HL-60 (cell line): ENCODE results near the gene CCT8.

Experiments used
- DNase-seq, 2 experiments: peaks; one replicate each; pipeline ENCODE4 v3.0.0-alpha.2; 2010 to 2020; ENCODE audit warnings: low read depth in 1 of 2, low spot score in 1 of 2
- H3K27ac ChIP-seq: fragments of 250-450 bp; sonication (Bioruptor Pico); replicated peaks from 2 replicates; pipeline ENCODE4 v1.5.1; 2020; ENCODE audit warnings: mild to moderate bottlenecking, moderate library complexity
- H3K27me3 ChIP-seq: fragments of 250-450 bp; sonication (Bioruptor Pico); 2 replicates; pipeline ENCODE4 v1.5.1; 2021; ENCODE audit warnings: mild to moderate bottlenecking, moderate library complexity; ENCODE audit not compliant: insufficient read depth, poor library complexity, severe bottlenecking
- H3K4me3 ChIP-seq: replicated peaks from 2 replicates; pipeline ENCODE4 v1.5.1; 2011; ENCODE audit warnings: mild to moderate bottlenecking, control low read depth, low read length; ENCODE audit not compliant: insufficient read depth
- GABPA ChIP-seq: IDR thresholded peaks from 2 replicates; pipeline ENCODE4 v1.6.1; 2012; ENCODE audit warnings: low read depth
- POLR2AphosphoS5 ChIP-seq: IDR thresholded peaks from 2 replicates; pipeline ENCODE4 v1.6.1; 2012; ENCODE audit warnings: low read depth
- SPI1 ChIP-seq: IDR thresholded peaks from 2 replicates; pipeline ENCODE4 v1.6.1; 2012; ENCODE audit warnings: low read depth, mild to moderate bottlenecking, borderline replicate concordance
- TF ChIP-seq, protein P1 (sequence below): IDR thresholded peaks from 2 replicates; pipeline ENCODE4 v1.6.1; 2012; ENCODE audit warnings: low read depth; ENCODE audit not compliant: insufficient replicate concordance
- TF ChIP-seq, protein P2 (sequence below): IDR thresholded peaks from one replicate; pipeline ENCODE4 v1.5.1; 2011; ENCODE audit warnings: low read length, control low read depth, inconsistent platforms; ENCODE audit not compliant: insufficient read depth

Gene CCT8

DNA sequence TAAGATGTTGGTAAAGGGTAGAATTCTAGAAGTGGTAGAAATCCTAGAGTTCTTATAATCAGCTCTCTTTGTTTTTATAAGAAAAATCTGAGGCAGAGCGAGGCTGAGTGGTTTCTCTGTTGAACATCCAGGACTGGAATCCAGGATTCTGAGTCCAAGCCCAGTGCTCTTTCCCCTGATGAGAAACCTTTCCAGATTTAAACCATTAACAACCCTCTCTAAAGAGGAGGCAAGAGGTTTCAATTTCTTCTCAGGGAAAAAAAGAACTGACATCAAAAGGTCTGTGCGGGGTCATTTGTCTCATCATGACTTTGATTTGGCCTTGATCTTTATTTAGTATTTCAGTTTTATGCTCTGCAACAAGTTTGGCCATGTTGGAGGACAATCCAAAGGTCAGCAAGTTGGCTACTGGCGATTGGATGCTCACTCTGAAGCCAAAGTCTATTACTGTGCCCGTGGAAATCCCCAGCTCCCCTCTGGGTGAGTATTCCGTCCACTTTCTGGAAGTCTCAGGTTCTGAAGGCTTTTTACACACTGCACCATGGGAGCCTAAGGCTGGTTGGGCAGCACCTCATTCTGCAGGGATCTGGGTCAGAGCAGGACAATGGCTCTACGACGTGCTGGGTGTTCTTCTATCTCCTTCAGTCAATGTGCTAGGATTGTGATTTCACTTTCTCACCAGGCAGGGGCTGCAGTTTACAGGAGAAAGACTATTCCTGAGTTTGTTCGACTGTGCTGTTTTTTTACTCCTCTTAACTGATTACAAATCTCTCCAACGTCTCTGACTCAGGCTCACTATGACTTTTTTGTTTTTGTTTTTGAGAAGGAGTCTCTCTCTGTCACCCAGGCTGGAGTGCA is 18.9 kb upstream of the CCT8 start:
- Histone ChIP-seq H3K4me3 (no peak overlapping the region), H3K27ac (no peak overlapping the region), H3K27me3 (no peaks in the 10 kb centered on the region)
- no peak for DNase-seq
- TF ChIP-seq, protein P1, sequence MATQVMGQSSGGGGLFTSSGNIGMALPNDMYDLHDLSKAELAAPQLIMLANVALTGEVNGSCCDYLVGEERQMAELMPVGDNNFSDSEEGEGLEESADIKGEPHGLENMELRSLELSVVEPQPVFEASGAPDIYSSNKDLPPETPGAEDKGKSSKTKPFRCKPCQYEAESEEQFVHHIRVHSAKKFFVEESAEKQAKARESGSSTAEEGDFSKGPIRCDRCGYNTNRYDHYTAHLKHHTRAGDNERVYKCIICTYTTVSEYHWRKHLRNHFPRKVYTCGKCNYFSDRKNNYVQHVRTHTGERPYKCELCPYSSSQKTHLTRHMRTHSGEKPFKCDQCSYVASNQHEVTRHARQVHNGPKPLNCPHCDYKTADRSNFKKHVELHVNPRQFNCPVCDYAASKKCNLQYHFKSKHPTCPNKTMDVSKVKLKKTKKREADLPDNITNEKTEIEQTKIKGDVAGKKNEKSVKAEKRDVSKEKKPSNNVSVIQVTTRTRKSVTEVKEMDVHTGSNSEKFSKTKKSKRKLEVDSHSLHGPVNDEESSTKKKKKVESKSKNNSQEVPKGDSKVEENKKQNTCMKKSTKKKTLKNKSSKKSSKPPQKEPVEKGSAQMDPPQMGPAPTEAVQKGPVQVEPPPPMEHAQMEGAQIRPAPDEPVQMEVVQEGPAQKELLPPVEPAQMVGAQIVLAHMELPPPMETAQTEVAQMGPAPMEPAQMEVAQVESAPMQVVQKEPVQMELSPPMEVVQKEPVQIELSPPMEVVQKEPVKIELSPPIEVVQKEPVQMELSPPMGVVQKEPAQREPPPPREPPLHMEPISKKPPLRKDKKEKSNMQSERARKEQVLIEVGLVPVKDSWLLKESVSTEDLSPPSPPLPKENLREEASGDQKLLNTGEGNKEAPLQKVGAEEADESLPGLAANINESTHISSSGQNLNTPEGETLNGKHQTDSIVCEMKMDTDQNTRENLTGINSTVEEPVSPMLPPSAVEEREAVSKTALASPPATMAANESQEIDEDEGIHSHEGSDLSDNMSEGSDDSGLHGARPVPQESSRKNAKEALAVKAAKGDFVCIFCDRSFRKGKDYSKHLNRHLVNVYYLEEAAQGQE: no peak
- no peak for TF ChIP-seq SPI1
- TF ChIP-seq, protein P2, sequence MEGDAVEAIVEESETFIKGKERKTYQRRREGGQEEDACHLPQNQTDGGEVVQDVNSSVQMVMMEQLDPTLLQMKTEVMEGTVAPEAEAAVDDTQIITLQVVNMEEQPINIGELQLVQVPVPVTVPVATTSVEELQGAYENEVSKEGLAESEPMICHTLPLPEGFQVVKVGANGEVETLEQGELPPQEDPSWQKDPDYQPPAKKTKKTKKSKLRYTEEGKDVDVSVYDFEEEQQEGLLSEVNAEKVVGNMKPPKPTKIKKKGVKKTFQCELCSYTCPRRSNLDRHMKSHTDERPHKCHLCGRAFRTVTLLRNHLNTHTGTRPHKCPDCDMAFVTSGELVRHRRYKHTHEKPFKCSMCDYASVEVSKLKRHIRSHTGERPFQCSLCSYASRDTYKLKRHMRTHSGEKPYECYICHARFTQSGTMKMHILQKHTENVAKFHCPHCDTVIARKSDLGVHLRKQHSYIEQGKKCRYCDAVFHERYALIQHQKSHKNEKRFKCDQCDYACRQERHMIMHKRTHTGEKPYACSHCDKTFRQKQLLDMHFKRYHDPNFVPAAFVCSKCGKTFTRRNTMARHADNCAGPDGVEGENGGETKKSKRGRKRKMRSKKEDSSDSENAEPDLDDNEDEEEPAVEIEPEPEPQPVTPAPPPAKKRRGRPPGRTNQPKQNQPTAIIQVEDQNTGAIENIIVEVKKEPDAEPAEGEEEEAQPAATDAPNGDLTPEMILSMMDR: no peak
- no peak for TF ChIP-seq POLR2AphosphoS5
- no peak for TF ChIP-seq GABPA

DNA sequence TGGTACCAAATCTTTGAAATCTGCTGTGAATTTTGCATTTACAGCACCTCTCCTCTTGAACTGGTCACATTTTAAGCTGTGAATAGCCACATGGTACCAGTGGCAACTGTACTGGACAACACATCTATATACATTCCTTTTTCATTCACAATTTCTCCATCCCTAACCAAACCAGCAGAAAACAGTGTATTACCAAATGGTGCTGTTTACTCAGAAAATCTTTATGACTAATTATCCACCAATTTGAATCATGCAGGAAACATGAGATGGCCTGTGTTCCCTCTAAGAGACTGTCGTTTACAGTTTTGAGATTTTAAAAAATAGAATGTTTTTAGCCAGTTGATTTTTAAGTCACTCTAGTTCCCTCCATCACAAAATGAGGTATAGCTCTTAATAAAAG is 17.6 kb upstream of the CCT8 start:
- Histone ChIP-seq H3K4me3 (no peak overlapping the region), H3K27me3 (no peaks in the 10 kb centered on the region), H3K27ac (no peak overlapping the region)
- DNase-seq: no peak
- TF ChIP-seq SPI1 (no peak), POLR2AphosphoS5 (no peak), GABPA (no peak)
- TF ChIP-seq, protein P1: no peak
- TF ChIP-seq, protein P2: no peak

DNA sequence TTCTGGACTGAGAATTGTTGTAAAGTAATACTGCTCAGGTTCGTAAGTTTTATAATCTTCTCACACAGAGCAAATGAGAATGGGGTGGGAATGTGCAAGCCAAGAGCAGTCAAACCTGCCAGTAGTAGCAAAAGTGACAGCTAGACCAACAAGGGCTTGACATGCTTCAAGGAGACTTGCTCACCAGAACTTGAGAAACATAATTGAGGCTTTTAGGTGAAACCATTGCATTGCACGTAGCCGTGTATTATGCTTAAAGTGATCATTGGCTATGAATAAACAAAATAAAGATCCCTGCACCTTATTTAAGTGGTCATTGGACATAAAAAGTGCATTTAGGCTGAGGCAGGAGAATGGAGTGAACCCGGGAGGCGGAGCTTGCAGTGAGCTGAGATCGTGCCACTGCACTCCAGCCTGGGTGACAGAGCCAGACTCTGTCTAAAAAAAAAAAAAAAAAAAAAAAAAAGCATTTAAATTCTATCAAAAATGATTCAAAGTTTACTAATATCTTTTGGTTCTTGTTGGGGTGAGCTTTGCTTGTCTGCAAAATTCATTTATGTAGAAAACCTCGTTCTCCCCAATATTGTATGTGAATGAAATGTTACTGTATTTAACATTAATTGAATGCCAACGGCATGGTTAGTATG is 11.8 kb upstream of the CCT8 start:
- DNase-seq: no peak
- Histone ChIP-seq H3K27me3 (no peaks in the 10 kb centered on the region), H3K27ac (no peak overlapping the region), H3K4me3 (no peak overlapping the region)
- TF ChIP-seq POLR2AphosphoS5 (no peak), GABPA (no peak), SPI1 (no peak)
- TF ChIP-seq, protein P2: no peak
- TF ChIP-seq, protein P1: no peak
